GM19468 (cell line): ENCODE data around the gene ACER2.
"Not testable (repeated sequence)": the region's sequence is repeated elsewhere in the genome, so short reads cannot be mapped to it uniquely, and the experiment has no call there.

Experiments used
- ATAC-seq: cut with Tn5 transposase; IDR thresholded peaks from one replicate; pipeline ENCODE4 v1.9.1; 2021; ENCODE audit warnings: mild to moderate bottlenecking, moderate library complexity, moderate number of reproducible peaks; ENCODE audit not compliant: unreplicated experiment; ENCODE audit errors: extremely low read depth

The ACER2 gene

GRCh38 chr9:19405771-19406170 lies 3.0 kb upstream of the ACER2 start:
- no peak for ATAC-seq

DNA sequence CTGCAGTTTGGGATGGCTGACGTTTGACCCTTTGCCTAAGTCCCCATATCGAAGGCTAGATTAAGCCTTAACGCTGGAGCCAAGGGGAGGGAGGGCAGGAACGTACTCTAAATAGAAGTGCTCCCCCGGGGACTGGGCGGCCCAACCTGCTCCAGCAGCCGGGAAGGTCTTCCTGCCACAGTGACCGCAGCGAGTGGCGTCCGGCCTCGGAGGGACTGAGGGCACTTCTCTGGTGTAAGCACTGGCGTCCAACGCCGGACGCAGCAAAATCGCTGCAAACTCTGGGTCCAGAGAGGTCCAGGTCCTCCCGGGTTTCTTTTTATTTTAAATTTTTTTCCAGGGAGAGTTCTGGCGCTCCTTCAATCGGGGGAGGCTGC lies 505 bp upstream of the ACER2 start:
- ATAC-seq, result no peak

DNA sequence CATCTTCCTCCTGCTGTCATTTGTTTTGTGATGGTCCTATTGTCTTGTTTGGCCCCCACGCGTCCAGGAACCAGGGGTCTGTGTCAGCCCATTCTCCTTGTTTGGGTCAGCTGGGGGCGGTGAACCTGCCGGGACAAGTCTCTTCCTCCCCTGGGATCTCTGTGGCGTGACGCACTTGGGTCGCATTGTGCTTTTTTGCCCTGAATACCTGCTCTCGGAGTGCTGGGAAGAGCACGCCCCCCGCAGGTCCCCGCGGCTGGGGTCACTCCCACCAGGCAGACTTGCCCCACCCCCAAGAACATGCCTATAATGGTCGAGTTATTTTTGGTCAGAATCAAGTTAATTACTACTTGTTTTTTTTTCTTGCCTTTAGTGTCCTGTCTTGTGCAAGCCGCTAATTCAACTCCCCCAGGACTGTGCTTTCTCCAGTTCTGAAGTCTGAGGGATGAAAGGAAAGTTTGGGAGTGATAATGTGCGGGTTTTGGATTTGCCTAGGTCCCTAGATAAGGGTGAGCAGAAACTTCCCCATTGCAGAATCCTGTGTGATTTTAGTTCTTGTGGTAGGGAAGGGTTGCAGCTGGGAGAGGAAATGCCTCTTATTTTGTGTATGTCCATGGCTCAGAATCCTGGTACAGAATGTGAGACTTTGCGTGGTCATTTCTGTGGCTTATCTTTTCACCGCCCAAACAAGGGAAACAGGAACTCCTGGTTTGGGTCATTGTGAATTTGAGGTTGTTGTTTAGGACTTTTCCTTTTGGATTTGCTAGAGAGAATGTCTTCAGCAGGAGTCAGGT lies 789 bp downstream of the ACER2 start:
- no peak for ATAC-seq

DNA sequence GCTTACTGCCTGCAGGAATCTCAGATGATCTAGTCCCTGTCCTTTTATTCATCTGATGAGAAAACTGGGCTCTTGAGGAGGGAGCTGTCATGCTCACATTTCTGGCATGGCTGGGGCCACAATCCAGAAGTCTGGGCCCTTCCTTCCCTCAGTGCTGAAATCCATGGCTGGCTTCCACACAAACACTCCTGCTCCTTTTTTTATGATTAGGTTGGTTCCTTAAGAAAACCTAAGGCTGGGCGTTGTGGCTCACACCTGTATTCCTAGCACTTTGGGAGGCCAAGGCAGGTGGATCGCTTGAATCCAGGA lies 1.3 kb downstream of the ACER2 start:
- no peak for ATAC-seq

- no peak for ATAC-seq
Observed at GRCh38 chr9:19410594-19410993, 1.8 kb downstream of the ACER2 start.

GRCh38 chr9:19411316-19411715 lies 2.5 kb downstream of the ACER2 start:
- ATAC-seq, result no peak

GRCh38 chr9:19413456-19413855 lies 4.6 kb downstream of the ACER2 start:
- ATAC-seq, result not testable (repeated sequence)

DNA sequence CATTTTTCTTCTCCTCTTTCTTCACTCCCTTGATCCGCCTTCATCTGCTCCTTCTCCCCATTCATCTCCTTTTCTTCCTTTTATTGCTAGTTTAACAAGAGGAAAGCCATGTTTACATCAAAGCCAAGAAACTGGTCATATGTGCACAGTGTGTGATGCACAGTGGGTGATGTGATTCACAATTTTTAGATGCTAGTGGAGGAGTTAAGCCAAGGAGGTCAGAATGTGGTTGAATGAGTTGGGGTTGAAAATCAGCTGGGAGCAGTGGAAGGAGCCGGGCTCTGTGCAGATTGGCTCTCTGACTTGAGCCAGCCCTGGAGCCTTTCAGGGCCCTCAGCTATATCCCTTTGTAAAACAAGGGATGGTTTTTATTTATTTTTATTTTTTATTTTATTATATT lies 7.3 kb downstream of the ACER2 start:
- ATAC-seq, result no peak

DNA sequence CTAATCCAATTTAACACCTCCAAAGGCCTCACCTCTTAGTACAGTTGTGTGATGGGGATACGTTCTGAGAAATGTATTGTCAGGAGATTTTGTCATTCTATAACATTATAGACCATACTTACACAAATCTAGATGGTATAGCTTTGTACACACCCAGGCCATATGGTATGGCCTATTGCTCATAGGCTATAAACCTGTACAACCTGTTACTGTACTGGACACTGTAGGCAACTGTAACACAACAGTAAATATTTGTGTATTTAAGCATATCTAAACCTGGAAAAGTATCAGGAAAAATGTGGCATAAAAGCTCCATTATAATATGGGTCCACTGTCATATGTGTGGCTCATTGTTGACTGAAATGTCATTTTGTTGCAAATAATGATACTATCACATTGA lies 12.1 kb downstream of the ACER2 start:
- ATAC-seq, result no peak

- ATAC-seq, result no peak
Observed at GRCh38 chr9:19423163-19423562, 14.4 kb downstream of the ACER2 start.

- ATAC-seq, result no peak
Observed at GRCh38 chr9:19424176-19424779, 15.5 kb downstream of the ACER2 start.

DNA sequence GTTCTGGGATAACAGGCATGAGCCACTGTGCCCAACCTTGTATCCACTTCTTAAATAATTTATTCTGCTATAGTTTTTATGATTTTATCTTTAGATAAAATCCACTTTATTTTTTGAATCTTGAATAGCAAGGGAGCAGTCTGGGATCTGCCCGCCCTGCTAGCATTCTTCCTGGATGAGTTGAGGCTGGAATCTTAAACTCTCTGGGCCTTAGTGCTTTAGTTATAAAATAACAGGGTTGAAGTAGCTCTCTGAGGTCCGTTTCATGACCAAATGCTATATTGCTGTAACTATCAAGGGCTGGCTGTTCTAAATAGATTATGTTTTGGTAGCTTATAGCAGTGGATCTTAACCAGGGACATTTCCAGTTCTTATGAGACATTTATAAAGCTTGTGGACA lies 20.8 kb downstream of the ACER2 start:
- no peak for ATAC-seq

- no peak for ATAC-seq
Observed at GRCh38 chr9:19430201-19430760, 21.5 kb downstream of the ACER2 start.

DNA sequence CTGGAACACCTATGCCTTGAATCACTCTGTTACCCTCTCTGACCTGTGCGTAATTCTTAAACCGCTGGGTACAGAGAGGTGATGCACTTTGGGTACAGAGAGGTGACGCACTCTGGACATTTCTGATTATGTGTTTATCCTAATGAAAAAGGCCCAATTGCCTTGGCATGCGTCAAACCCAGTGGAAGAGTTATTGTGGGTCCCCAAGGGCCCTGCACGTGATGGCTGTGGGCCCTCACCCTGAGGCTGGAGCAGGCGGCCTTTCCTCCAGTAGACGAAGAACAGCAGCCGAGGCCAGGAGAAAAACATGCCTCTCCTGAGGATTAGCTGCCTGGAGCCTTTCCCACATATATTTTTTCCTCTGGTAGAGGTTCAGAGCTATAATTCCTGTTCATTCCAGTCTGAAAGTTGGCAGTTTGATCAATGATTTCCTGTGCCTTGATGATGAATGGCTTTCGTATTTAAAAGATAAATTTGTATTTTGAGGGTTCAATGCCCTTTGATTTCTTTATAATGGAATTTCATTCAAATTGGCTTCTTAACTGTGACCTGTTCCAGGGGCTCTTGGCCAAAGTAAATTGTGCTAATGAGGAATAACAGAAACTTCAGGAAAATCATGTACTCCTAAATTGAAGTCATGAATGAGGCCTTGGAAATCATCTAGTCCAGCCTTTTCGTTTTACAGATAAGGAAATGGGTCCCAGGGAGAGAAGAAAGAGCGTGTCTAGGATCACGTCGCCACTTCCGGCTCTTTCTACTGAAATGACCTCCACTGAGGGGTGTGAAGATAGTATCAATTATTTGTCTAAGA lies 22.8 kb downstream of the ACER2 start:
- ATAC-seq, result no peak

- no peak for ATAC-seq
Observed at GRCh38 chr9:19432473-19432872, 23.7 kb downstream of the ACER2 start.

GRCh38 chr9:19433729-19434128 lies 24.9 kb downstream of the ACER2 start:
- not testable (repeated sequence) for ATAC-seq

GRCh38 chr9:19440376-19440775 lies 31.6 kb downstream of the ACER2 start:
- ATAC-seq, result no peak

DNA sequence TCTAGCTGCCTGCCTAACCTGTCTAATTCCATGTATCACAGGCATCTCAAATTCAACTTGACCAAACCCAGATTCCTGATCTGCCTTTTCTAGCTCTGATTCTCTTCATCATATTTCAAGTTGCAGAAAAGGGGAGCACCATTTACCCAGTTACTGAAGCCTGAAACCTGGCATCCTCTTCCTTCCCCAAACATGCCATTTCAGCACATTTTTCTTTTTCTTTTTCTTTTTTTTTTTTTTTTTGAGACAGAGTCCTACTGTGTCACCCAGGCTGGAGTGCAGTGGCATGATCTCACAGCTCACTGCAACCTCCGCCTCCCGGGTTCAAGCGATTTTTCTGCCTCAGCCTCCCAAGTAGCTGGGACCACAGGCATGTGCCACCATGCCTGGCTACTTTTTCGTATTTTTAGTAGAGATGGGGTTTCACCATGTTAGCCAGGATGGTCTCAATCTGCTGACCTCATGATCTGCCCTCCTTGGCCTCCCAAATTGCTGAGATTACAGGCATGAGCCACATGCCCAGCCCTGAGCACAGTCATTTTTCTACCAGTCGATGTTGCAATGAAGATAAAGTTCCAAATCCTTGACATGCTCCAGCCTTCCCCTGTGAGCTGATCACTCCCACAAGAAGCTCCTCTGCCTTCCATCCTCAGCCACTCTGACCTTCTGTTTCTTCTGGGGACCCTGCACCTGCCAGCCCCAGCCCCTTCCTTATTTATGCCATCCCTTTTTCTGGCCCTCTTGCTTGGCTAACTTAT lies 32.2 kb downstream of the ACER2 start:
- no peak for ATAC-seq

GRCh38 chr9:19441730-19442129 lies 32.9 kb downstream of the ACER2 start:
- no peak for ATAC-seq

DNA sequence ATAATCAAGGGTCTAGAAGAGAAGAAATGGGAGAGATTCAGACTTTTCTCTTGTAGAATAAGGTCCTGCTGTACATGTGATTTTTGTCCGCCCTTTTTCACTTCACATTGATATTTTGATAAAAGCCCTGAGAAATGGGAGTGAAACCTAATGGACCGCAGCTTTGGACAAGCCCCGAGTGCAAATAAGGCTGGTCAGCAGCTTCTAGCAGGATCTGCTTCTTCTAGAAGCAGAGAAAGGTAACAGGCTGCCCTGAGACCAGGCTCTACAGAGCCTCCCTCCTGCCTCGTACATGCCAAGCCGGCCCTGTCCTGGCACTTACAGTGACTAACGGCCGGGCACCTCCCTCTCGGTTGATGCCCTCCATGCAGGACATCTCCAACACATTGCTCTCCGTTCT lies 33.4 kb downstream of the ACER2 start:
- no peak for ATAC-seq
